ENCODE measurements around the gene CDV3. TPM values are rescaled to one million over a fixed set of nuclear protein-coding genes. Genes with fewer than 3 reads are reported as not detected.

CDV3 gene
- total RNA-seq, 2 donors from 2014 or later, result 202 to 204 TPM

DNA sequence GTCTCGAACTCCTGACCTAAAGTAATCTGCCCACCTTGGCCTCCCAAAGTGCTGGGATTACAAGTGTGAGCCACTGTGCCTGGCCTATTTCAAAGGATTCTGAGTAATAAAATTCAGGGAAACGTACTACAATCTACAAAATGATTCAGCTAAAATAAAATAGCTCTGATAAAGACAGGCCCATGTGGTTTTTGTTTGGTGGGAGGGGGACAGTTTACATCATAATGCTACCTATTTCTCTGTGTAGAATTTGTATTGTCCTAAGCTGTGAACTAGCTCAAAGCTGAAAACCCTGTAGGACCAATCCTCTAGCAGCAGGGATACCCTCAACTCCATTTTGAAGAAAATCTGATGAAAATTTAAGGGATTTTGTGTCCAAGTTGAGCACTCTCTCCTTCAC lies 25.8 kb downstream of the CDV3 start:
- Mint-ChIP-seq H3K4me1 (ENCODE audit: low read depth in 2 of 2) (peaks cover 0 to 6% of the 10 kb centered on the region in 2 donors), H3K4me3 (no peak overlapping the region), H3K27ac (no peak overlapping the region), H3K9me3 (no peaks in the 10 kb centered on the region), H3K36me3 (peaks cover 7% of the 10 kb centered on the region), H3K27me3 (no peaks in the 10 kb centered on the region)
- no peak for ATAC-seq
- DNase-seq (ENCODE audit: low spot score), result no peak

DNA sequence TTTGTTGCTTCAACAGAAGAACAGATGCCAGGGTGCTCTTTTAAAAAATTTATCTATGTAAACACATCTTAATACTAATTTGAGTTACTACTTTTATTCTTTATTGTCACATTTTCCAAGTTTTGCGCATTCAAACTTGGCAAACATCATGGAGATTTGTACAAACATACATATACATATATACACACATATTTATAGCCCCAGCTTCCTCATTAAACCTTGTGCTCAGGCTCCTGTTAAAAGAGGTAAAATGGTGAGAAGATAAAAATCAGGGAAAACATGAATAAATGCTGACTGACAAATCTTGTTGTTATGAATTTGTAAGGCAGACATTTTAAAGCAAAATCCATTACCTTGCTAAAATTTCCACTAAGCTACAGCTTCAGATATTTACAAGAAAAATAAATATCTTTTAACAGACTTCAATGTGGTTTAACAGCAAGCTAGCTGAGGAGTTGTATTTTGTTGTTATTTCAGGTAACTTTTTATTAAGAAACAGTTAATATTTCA lies 27.1 kb downstream of the CDV3 start:
- H3K4me1 Mint-ChIP-seq (ENCODE audit: low read depth in 2 of 2), result no peaks in the 10 kb centered on the region
- no peak for ATAC-seq

DNA sequence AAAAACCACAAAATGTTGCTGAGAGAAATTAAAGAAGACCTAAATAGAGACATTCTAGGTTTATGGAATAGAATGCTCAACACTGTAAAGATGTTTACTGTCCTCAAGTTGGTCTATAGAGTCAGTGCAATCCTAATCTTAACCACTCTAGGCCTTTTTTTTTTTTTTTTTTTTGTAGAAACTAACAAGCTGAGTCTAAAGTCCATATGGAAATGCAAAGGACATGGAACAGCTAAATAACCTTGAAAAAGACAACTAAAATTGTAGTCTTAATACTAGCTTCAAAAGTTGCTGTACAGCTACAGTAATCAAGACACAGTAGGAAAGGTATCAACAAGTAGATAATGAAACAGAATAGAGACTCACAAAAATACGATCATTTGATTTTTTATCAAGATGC lies 32.9 kb downstream of the CDV3 start:
- H3K36me3 Mint-ChIP-seq, result peaks cover 9% of the 10 kb centered on the region
- no peak overlapping the region for H3K27ac Mint-ChIP-seq
- no peaks in the 10 kb centered on the region for H3K4me1 Mint-ChIP-seq (ENCODE audit: low read depth in 2 of 2)
- H3K9me3 Mint-ChIP-seq, result no peaks in the 10 kb centered on the region
- DNase-seq (ENCODE audit: low spot score), result no peak
- ATAC-seq, result no peak
- H3K4me3 Mint-ChIP-seq, result no peak overlapping the region
- H3K27me3 Mint-ChIP-seq, result no peaks in the 10 kb centered on the region

More for the DNA sequence above, 27.1 kb downstream of the CDV3 start:
- H3K27ac Mint-ChIP-seq, result no peak overlapping the region
- H3K4me3 Mint-ChIP-seq, result no peak overlapping the region
- H3K9me3 Mint-ChIP-seq, result no peaks in the 10 kb centered on the region
- peaks cover 7% of the 10 kb centered on the region for H3K36me3 Mint-ChIP-seq
- H3K27me3 Mint-ChIP-seq, result no peaks in the 10 kb centered on the region
- DNase-seq (ENCODE audit: low spot score), result no peak

- Mint-ChIP-seq H3K4me3 (no peak overlapping the region), H3K27ac (no peak overlapping the region), H3K4me1 (ENCODE audit: low read depth in 2 of 2) (no peaks in the 10 kb centered on the region), H3K36me3 (peaks cover 9% of the 10 kb centered on the region), H3K9me3 (no peaks in the 10 kb centered on the region), H3K27me3 (no peaks in the 10 kb centered on the region)
- DNase-seq (ENCODE audit: low spot score) (no peak), ATAC-seq (no peak)
Measured at GRCh38 chr3:133606902-133607301, 33.4 kb downstream of the CDV3 start.

DNA sequence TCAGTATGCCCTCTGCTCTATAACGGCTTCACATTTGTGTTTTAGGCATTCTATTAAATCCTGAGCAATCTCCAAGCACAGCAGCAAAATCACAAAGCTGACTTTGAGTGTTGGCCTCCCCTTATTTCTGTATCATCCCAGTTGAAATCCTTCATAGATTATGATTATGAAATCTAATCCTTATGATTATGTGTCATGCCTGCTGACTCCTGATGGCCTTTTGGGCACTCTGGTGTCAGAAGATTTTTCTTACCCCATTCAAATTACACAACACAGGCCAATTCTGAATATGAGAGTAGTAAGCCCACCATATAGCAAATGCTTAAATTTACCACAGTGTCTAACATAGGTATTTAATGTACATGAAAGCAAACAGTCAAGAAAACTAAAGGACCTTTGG lies 34.3 kb downstream of the CDV3 start:
- H3K4me1 Mint-ChIP-seq (ENCODE audit: low read depth in 2 of 2), result no peaks in the 10 kb centered on the region
- no peak for ATAC-seq
- H3K36me3 Mint-ChIP-seq, result peaks cover 9% of the 10 kb centered on the region
- no peak for DNase-seq (ENCODE audit: low spot score)
- no peaks in the 10 kb centered on the region for H3K9me3 Mint-ChIP-seq
- no peak overlapping the region for H3K4me3 Mint-ChIP-seq
- H3K27ac Mint-ChIP-seq, result no peak overlapping the region
- no peaks in the 10 kb centered on the region for H3K27me3 Mint-ChIP-seq

GRCh38 chr3:133608388-133608787 lies 34.9 kb downstream of the CDV3 start:
- Mint-ChIP-seq H3K27ac (no peak overlapping the region), H3K36me3 (peaks cover 14% of the 10 kb centered on the region), H3K9me3 (no peaks in the 10 kb centered on the region), H3K27me3 (no peaks in the 10 kb centered on the region), H3K4me3 (no peak overlapping the region), H3K4me1 (ENCODE audit: low read depth in 2 of 2) (no peaks in the 10 kb centered on the region)
- DNase-seq (ENCODE audit: low spot score), result no peak
- no peak for ATAC-seq

- Mint-ChIP-seq H3K9me3 (no peaks in the 10 kb centered on the region), H3K27me3 (no peaks in the 10 kb centered on the region), H3K27ac (no peak overlapping the region), H3K4me1 (ENCODE audit: low read depth in 2 of 2) (no peaks in the 10 kb centered on the region), H3K36me3 (peaks cover 16% of the 10 kb centered on the region), H3K4me3 (no peak overlapping the region)
- DNase-seq (ENCODE audit: low spot score) (no peak), ATAC-seq (no peak)
Measured at GRCh38 chr3:133610031-133610430, 36.5 kb downstream of the CDV3 start.

GRCh38 chr3:133611534-133611933 lies 38.0 kb downstream of the CDV3 start:
- no peak overlapping the region for H3K27ac Mint-ChIP-seq
- DNase-seq (ENCODE audit: low spot score) (no peak), ATAC-seq (no peak)
- no peaks in the 10 kb centered on the region for H3K9me3 Mint-ChIP-seq
- peaks cover 16% of the 10 kb centered on the region for H3K36me3 Mint-ChIP-seq
- H3K27me3 Mint-ChIP-seq, result no peaks in the 10 kb centered on the region
- H3K4me3 Mint-ChIP-seq, result no peak overlapping the region
- no peaks in the 10 kb centered on the region for H3K4me1 Mint-ChIP-seq (ENCODE audit: low read depth in 2 of 2)

- Mint-ChIP-seq H3K4me1 (ENCODE audit: low read depth in 2 of 2) (peaks cover 0 to 3% of the 10 kb centered on the region in 2 donors), H3K4me3 (no peak overlapping the region), H3K27me3 (no peaks in the 10 kb centered on the region), H3K9me3 (no peaks in the 10 kb centered on the region), H3K27ac (no peak overlapping the region), H3K36me3 (peaks cover 27% of the 10 kb centered on the region)
- no peak for ATAC-seq
- DNase-seq (ENCODE audit: low spot score), result no peak
Measured at GRCh38 chr3:133620066-133620784, 46.7 kb downstream of the CDV3 start.

- H3K4me3 Mint-ChIP-seq, result no peak overlapping the region
- H3K27me3 Mint-ChIP-seq, result no peaks in the 10 kb centered on the region
- H3K4me1 Mint-ChIP-seq (ENCODE audit: low read depth in 2 of 2), result peaks cover 2 to 5% of the 10 kb centered on the region in 2 donors
- H3K9me3 Mint-ChIP-seq, result no peaks in the 10 kb centered on the region
- H3K36me3 Mint-ChIP-seq, result peaks cover 33% of the 10 kb centered on the region
- DNase-seq (ENCODE audit: low spot score), result no peak
- ATAC-seq, result no peak
- H3K27ac Mint-ChIP-seq, result no peak overlapping the region
Measured at GRCh38 chr3:133627789-133628188, 54.3 kb downstream of the CDV3 start.

GRCh38 chr3:133629146-133629545 lies 55.7 kb downstream of the CDV3 start:
- no peak for ATAC-seq
- H3K27me3 Mint-ChIP-seq, result no peaks in the 10 kb centered on the region
- H3K27ac Mint-ChIP-seq, result no peak overlapping the region
- H3K4me1 Mint-ChIP-seq (ENCODE audit: low read depth in 2 of 2), result peaks cover 2 to 5% of the 10 kb centered on the region in 2 donors
- H3K4me3 Mint-ChIP-seq, result no peak overlapping the region
- H3K9me3 Mint-ChIP-seq, result no peaks in the 10 kb centered on the region
- peaks cover 41% of the 10 kb centered on the region for H3K36me3 Mint-ChIP-seq
- no peak for DNase-seq (ENCODE audit: low spot score)

- peaks cover 4 to 8% of the 10 kb centered on the region in 2 donors for H3K4me1 Mint-ChIP-seq (ENCODE audit: low read depth in 2 of 2)
- H3K9me3 Mint-ChIP-seq, result no peaks in the 10 kb centered on the region
- DNase-seq (ENCODE audit: low spot score), result no peak
- H3K27me3 Mint-ChIP-seq, result no peaks in the 10 kb centered on the region
- peaks cover 50% of the 10 kb centered on the region for H3K36me3 Mint-ChIP-seq
- H3K4me3 Mint-ChIP-seq, result no peak overlapping the region
- H3K27ac Mint-ChIP-seq, result no peak overlapping the region
- ATAC-seq, result no peak
Measured at GRCh38 chr3:133633439-133633838, 60.0 kb downstream of the CDV3 start.

Measured in natural killer cell treated with Interleukin-12 subunit alpha and Interleukin-12 subunit beta and Interleukin-15 and Interleukin-18, amount 100 ng/mL, for 72 hours (primary cell).